Measurements from ENCODE around the gene PIEZO1.

- TF ChIP-seq CTCF (conservative IDR thresholded peaks at IDR 0.05; ENCODE audit: low read depth in 2 of 2) (no peak), EZH2 (IDR thresholded peaks at IDR 0.05; ENCODE audit: low read depth, unreplicated experiment) (no peak), JUNB (IDR thresholded peaks at IDR 0.05; ENCODE audit: unreplicated experiment) (no peak), POLR2AphosphoS5 (IDR thresholded peaks at IDR 0.05; ENCODE audit: low read depth) (no peak), REST (IDR thresholded peaks at IDR 0.05; ENCODE audit: unreplicated experiment) (no peak), NANOG (IDR thresholded peaks at IDR 0.05; ENCODE audit: borderline replicate concordance) (no peak), CREB1 (CRISPR knock-in tag; IDR thresholded peaks at IDR 0.05; ENCODE audit: low read depth) (no peak)
Measured at GRCh38 chr16:88716601-88717001, 68.4 kb downstream of the PIEZO1 start.

Measured in GM23338 (cell line).